SK-N-DZ (cell line): ENCODE results near the gene POLE.

ENCODE experiments used
- DNase-seq: peaks from one replicate; pipeline ENCODE4 v3.0.0-alpha.2; 2015; ENCODE audit warnings: low spot score

The POLE gene

GRCh38 chr12:132657004-132657727 lies 30.0 kb downstream of the POLE start:
- DNase-seq: no peak

GRCh38 chr12:132653567-132654290 lies 33.4 kb downstream of the POLE start:
- DNase-seq: no peak

- DNase-seq: no peak
Observed at GRCh38 chr12:132651444-132652100, 35.6 kb downstream of the POLE start.

- DNase-seq: no peak
Observed at GRCh38 chr12:132649226-132649945, 37.8 kb downstream of the POLE start.

GRCh38 chr12:132648616-132649225 lies 38.4 kb downstream of the POLE start:
- no peak for DNase-seq

GRCh38 chr12:132647858-132648257 lies 39.3 kb downstream of the POLE start:
- DNase-seq: no peak

GRCh38 chr12:132646850-132647249 lies 40.3 kb downstream of the POLE start:
- DNase-seq: no peak

GRCh38 chr12:132642846-132643835 lies 44.0 kb downstream of the POLE start:
- DNase-seq: no peak

- DNase-seq: no peak
Observed at GRCh38 chr12:132641811-132642650, 45.1 kb downstream of the POLE start.

GRCh38 chr12:132640936-132641335 lies 46.2 kb downstream of the POLE start:
- no peak for DNase-seq

- DNase-seq: no peak
Observed at GRCh38 chr12:132639956-132640520, 47.1 kb downstream of the POLE start.

GRCh38 chr12:132638541-132639408 lies 48.4 kb downstream of the POLE start:
- DNase-seq: no peak

GRCh38 chr12:132637811-132638210 lies 49.3 kb downstream of the POLE start:
- DNase-seq: no peak

- DNase-seq: no peak
Observed at GRCh38 chr12:132635076-132635955, 51.8 kb downstream of the POLE start.

GRCh38 chr12:132634411-132634990 lies 52.6 kb downstream of the POLE start:
- no peak for DNase-seq

- no peak for DNase-seq
Observed at GRCh38 chr12:132633901-132634300, 53.2 kb downstream of the POLE start.

- DNase-seq: no peak
Observed at GRCh38 chr12:132633398-132633797, 53.7 kb downstream of the POLE start.
